Activated T-helper 9 cell treated with anti-CD3 and anti-CD28 coated beads, Interleukin-2, amount 50 U/mL, for 16 hours (primary cell): ENCODE results near the gene CFC1.
"Not testable (repeated sequence)": the region's sequence is repeated elsewhere in the genome, so short reads cannot be mapped to it uniquely, and the experiment has no call there.

Experiments used
- DNase-seq: peaks from one replicate; pipeline ENCODE4 v3.0.0-alpha.2; 2020; ENCODE audit warnings: low read depth

Gene CFC1

GRCh38 chr2:130583582-130583981 lies 15.8 kb downstream of the CFC1 start:
- DNase-seq = not testable (repeated sequence)

GRCh38 chr2:130582970-130583369 lies 16.4 kb downstream of the CFC1 start:
- DNase-seq = not testable (repeated sequence)

- DNase-seq = not testable (repeated sequence)
Observed at GRCh38 chr2:130581491-130581890, 17.9 kb downstream of the CFC1 start.

GRCh38 chr2:130579121-130579520 lies 20.3 kb downstream of the CFC1 start:
- DNase-seq = not testable (repeated sequence)

- DNase-seq = not testable (repeated sequence)
Observed at GRCh38 chr2:130577559-130577958, 21.8 kb downstream of the CFC1 start.

- not testable (repeated sequence) for DNase-seq
Observed at GRCh38 chr2:130576209-130576784, 23.1 kb downstream of the CFC1 start.

- not testable (repeated sequence) for DNase-seq
Observed at GRCh38 chr2:130574230-130574629, 25.1 kb downstream of the CFC1 start.

GRCh38 chr2:130571929-130572328 lies 27.4 kb downstream of the CFC1 start:
- DNase-seq = not testable (repeated sequence)

- DNase-seq = not testable (repeated sequence)
Observed at GRCh38 chr2:130566165-130566564, 33.2 kb downstream of the CFC1 start.

GRCh38 chr2:130556441-130556840 lies 42.9 kb downstream of the CFC1 start:
- not testable (repeated sequence) for DNase-seq

- not testable (repeated sequence) for DNase-seq
Observed at GRCh38 chr2:130554178-130554577, 45.2 kb downstream of the CFC1 start.

- not testable (repeated sequence) for DNase-seq
Observed at GRCh38 chr2:130549475-130549874, 49.9 kb downstream of the CFC1 start.

- DNase-seq = not testable (repeated sequence)
Observed at GRCh38 chr2:130548418-130548817, 51.0 kb downstream of the CFC1 start.

- not testable (repeated sequence) for DNase-seq
Observed at GRCh38 chr2:130544978-130545377, 54.4 kb downstream of the CFC1 start.

- not testable (repeated sequence) for DNase-seq
Observed at GRCh38 chr2:130543785-130544528, 55.4 kb downstream of the CFC1 start.

- DNase-seq = not testable (repeated sequence)
Observed at GRCh38 chr2:130542789-130543188, 56.6 kb downstream of the CFC1 start.
